Fibroblast of mammary gland (primary cell): Measurements from ENCODE around the gene SPATA13.

Source experiments
- DNase-seq: peaks from one replicate; pipeline ENCODE4 v3.0.0-alpha.2; 2010; ENCODE audit warnings: low read depth
- H3K4me3 ChIP-seq: 2 replicates; pipeline ENCODE4 v1.5.1; 2011; ENCODE audit warnings: low read depth, mild to moderate bottlenecking, low read length, moderate library complexity; ENCODE audit not compliant: control insufficient read depth
- TF ChIP-seq, protein P1 (sequence below): conservative IDR thresholded peaks from 2 replicates; pipeline ENCODE4 v1.5.1; 2011; ENCODE audit warnings: low read depth, low read length, inconsistent platforms; ENCODE audit not compliant: control insufficient read depth, insufficient read depth

The SPATA13 gene

DNA sequence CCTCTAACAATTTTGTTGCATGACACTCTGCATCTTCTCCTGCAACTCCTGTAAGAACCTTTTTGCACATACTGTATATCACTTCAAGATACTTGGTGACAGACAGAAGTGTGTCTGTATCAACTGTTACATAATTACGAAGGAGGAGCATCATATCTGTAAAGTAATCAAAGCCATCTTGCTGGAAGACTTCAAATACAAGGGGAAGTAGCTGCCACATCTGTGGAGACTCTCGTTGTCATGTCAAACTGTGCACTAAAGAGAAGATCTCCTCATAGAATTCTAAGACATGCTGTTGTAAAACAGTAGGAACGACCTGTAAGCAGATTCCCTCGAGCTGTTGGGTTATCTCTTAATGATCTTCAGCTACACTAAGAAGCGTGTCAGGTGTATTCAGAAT is 38.0 kb upstream of the SPATA13 start:
- H3K4me3 ChIP-seq: no peak overlapping the region
- no peak for DNase-seq
- TF ChIP-seq, protein P1, sequence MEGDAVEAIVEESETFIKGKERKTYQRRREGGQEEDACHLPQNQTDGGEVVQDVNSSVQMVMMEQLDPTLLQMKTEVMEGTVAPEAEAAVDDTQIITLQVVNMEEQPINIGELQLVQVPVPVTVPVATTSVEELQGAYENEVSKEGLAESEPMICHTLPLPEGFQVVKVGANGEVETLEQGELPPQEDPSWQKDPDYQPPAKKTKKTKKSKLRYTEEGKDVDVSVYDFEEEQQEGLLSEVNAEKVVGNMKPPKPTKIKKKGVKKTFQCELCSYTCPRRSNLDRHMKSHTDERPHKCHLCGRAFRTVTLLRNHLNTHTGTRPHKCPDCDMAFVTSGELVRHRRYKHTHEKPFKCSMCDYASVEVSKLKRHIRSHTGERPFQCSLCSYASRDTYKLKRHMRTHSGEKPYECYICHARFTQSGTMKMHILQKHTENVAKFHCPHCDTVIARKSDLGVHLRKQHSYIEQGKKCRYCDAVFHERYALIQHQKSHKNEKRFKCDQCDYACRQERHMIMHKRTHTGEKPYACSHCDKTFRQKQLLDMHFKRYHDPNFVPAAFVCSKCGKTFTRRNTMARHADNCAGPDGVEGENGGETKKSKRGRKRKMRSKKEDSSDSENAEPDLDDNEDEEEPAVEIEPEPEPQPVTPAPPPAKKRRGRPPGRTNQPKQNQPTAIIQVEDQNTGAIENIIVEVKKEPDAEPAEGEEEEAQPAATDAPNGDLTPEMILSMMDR: no peak

DNA sequence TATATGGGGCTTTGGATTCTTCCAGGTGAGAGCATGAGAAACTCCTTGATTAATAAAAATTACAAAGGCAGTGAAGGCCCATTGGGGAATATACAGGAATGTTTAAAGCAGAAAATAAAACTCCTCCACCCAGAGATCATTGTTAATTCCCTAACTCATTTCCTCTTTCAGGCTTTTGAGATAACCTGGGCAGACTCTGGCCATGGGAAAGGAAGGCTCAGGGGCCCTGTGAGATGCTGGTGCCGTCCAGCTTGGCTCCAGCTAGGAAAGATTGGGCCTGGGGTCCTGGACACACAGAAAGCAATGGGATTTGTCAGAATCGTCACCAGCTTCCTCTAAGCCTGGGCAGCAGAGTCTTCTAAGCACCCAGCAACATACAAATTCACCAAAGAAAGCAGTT is 36.8 kb upstream of the SPATA13 start:
- TF ChIP-seq, protein P1: no peak
- no peak for DNase-seq

DNA sequence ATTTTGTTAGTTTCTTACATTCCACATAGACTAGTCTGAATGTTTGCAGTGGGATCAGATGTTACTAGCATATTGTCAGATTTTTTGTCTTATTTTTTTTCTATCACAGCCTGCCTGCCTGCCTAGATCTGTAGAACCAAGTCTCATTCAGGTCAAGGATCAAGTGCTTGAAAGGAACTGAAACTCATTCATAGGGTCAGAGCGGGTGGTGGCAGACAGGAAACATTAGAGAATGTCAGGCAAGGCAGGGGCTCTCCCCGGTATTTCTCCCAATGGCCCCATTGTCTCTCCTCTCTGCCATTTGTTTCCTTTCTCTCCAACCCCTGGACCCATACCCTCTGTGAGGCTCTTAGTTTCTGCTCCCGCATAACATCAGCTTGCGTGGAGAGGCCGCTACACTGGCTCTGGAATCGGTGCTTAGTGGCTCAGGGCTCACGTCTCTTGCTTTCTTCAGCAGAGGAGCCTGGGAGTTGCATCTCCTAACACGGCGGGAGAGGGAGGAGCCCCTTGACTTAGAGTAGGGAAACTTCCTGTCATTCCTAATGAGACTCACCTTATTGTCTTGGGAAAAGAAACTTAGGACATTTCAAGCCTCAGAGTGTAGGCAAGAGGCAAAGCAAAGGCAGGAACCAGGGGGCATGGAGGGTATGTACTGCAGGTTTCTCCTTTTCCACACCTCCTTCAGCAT is 35.6 kb upstream of the SPATA13 start:
- DNase-seq: no peak
- no peak overlapping the region for H3K4me3 ChIP-seq
- TF ChIP-seq, protein P1: no peak

More for the DNA sequence above, 36.8 kb upstream of the SPATA13 start:
- no peak overlapping the region for H3K4me3 ChIP-seq

DNA sequence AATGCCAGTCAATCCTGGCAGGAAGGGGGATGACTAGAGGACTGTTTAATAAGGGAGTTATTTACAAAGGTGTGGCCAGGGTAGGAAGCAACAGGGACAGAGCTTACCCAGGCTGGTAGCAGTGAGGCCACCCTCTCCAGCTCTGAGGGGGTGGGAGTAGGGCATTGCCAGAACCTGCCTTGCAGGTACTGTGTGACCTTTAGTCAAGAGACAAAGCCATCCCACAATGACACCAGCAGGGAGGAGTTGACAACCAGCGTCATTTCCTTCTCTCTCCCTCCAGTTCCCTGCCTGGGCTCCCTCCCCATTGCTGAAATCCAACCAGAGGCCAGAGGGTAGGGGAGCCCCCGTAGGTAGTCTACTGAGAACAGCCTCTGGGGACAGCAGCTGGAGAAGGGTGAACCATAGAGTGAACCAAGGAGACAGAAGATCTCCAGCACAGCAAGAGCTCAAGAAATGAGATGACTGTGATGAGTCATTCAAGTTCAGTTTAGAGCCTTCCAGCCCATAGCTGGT is 33.3 kb upstream of the SPATA13 start:
- DNase-seq: peak; percentile 16
- H3K4me3 ChIP-seq: no peak overlapping the region
- TF ChIP-seq, protein P1: no peak

DNA sequence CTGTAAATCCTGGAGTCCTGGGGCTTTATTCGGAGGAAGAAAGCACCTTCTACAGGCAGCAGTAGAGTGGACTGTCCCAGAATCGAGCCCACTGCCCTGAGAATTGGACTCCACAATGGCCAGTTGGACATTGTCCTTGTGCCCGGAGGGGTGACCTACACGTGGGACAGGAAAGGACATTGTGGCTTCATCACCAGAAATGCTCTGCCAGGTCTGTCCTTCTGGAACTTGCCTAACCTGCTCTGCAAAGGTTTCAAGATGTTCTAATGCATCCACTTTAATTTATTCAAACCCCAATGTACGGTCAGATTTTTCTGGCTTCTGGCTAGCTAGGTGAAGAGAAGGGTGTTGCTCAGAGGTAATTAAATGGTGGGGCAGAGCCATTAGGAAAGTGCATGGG is 32.4 kb upstream of the SPATA13 start:
- DNase-seq: no peak
- TF ChIP-seq, protein P1: no peak
- no peak overlapping the region for H3K4me3 ChIP-seq

DNA sequence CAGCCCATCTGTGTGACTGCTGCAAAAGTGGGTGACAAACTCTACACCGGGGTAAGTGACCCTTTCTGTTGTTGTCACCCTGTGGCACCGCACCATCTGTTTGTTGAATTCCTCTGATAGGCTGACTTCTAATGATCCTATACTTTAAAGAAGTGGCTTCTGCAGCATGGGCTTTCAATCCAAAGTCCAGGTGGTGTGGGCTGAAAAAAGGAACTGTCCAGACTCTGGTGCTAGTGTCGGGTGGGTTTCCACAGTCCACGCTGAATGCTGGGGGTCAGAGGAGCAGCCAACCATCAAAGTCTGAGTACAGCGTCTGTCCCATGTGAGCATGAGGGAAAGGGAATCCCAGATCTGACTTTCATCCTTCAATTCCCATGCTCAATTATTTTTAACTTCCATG is 31.6 kb upstream of the SPATA13 start:
- no peak overlapping the region for H3K4me3 ChIP-seq
- TF ChIP-seq, protein P1: no peak

More for the DNA sequence above, 31.6 kb upstream of the SPATA13 start:
- DNase-seq: no peak
